Uterus (tissue), 2 donors: ENCODE data around the gene HBEGF.

Source experiments
- POLR2A ChIP-seq, 2 donors: fragments of 450-650 bp; IDR thresholded peaks; one replicate each; pipeline ENCODE4 v1.6.1; 2016; ENCODE audit warnings: antibody characterized with exemption in 2 of 2, mild to moderate bottlenecking in 1 of 2, moderate library complexity in 1 of 2
- TF ChIP-seq, protein P1 (sequence below), 4 experiments: fragments of 200-600 bp in 2 of 4; fragments of 450-650 bp in 2 of 4; sonication (generic) in 2 of 4; IDR thresholded peaks; one replicate each; pipeline ENCODE4 v1.5.1; 2016 to 2019; ENCODE audit warnings: antibody characterized with exemption in 4 of 4, mild to moderate bottlenecking in 2 of 4, moderate library complexity in 1 of 4

DNA sequence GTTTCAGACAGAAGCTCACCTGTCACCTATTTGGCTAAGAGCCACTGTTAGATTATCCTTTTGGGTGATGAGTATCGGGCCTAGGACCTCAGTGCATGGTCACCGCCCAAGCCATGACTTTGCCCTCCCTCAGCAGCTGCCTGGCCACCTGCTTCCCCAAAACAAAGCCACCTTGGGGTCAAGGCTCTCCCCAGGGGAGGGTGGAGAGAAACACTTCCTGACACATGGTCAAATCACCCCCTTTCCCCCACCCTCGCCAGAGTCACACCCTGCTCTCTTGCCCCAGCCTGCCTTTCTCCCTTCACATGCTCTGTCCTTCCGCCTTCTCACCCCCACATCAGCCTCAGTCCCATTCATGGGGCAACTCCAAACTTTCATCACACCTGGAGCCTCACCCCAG is 1.7 kb upstream of the HBEGF start:
- TF ChIP-seq POLR2A (IDR thresholded peaks at IDR 0.05): no peak
- TF ChIP-seq, protein P1, sequence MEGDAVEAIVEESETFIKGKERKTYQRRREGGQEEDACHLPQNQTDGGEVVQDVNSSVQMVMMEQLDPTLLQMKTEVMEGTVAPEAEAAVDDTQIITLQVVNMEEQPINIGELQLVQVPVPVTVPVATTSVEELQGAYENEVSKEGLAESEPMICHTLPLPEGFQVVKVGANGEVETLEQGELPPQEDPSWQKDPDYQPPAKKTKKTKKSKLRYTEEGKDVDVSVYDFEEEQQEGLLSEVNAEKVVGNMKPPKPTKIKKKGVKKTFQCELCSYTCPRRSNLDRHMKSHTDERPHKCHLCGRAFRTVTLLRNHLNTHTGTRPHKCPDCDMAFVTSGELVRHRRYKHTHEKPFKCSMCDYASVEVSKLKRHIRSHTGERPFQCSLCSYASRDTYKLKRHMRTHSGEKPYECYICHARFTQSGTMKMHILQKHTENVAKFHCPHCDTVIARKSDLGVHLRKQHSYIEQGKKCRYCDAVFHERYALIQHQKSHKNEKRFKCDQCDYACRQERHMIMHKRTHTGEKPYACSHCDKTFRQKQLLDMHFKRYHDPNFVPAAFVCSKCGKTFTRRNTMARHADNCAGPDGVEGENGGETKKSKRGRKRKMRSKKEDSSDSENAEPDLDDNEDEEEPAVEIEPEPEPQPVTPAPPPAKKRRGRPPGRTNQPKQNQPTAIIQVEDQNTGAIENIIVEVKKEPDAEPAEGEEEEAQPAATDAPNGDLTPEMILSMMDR (IDR thresholded peaks at IDR 0.05): no peak
